Esophagus squamous epithelium (tissue), 4 donors: ENCODE measurements around the gene COL18A1.

Experiments used
- CTCF ChIP-seq, 6 experiments: fragments of 450-650 bp in 4 of 6; fragments of 200-600 bp in 2 of 6; sonication (generic) in 2 of 6; IDR thresholded peaks; one replicate each; pipeline ENCODE4 v1.5.1; 2016 to 2019; ENCODE audit warnings: antibody characterized with exemption in 6 of 6, mild to moderate bottlenecking in 4 of 6, moderate library complexity in 4 of 6
- POLR2A ChIP-seq, 4 donors: fragments of 450-650 bp; IDR thresholded peaks; one replicate each; pipeline ENCODE4 v1.6.1; 2017; ENCODE audit warnings: antibody characterized with exemption in 4 of 4, mild to moderate bottlenecking in 4 of 4, moderate library complexity in 3 of 4

DNA sequence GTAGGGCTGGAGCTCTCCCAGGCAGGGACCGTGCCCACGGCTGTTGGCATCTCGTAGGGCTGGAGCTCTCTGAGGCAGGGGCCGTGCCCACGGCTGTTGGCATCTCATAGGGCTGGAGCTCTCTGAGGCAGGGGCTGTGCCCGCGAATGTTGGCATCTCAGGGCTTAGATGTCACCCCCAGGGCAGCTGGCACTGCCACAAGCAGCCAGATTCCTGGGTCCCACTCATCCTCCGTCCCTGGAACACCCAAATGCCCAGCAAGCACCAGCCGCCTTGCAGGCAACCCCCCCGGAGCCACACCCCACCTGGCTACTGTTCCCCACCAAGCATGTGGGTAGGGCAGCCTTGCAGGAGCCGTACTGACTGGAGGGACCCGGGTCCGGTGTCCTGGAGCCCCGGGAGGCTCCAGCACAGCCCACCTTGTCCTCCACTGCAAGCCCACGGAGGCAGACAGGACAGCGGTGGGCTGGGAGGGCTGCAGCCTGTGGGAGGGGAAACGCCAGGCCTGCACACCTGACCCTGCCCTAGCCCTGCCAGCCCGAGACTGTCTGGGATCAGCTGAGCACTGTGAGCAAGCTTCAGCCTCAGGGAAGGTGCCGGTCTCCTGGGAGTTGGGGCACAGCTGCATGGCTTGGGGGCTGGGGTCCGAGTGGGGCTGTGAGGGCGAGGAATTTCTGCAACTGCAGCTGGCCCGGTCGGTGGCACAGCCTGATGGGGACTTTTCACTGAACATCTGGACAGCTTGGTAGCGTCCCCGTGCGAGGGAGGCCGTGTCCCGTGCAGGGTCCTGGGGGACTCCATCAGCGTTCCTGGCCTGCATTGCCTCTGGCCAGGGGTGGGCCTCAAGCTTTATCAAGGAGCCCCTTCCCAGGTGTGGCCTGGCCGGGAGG lies 53.6 kb downstream of the COL18A1 start:
- no peak for TF ChIP-seq CTCF (IDR thresholded peaks at IDR 0.05)
- TF ChIP-seq POLR2A (IDR thresholded peaks at IDR 0.05) = no peak
